Measurements from ENCODE around the gene KRT72.

DNA sequence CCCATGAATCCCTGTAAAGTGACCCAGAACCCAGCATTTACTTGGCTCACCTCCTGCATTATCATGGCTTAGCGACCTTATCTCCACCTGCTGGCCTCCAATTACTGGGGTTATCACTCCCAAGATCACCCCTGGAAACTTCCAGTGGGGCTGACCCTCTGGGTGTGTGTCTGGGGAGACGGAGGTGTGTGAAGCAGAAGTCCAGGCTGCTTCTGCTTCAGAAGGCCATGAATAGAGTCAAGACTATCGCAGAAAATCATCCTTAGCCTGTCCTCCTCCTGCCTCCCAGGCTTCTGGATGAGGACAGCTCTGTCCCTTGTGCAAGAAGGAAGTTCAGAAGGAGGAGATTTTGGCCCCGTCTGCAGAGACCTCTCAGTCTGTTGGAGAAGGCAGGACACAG is 408 bp upstream of the KRT72 start:
- TF ChIP-seq NFIC (IDR thresholded peaks at IDR 0.05; ENCODE audit: low read length) (no peak), PHF8 (CRISPR knock-in tag; IDR thresholded peaks at IDR 0.05) (no peak), ZNF776 (CRISPR knock-in tag; IDR thresholded peaks at IDR 0.05) (no peak), USF2 (IDR thresholded peaks at IDR 0.05; ENCODE audit: low read depth, low read length) (no peak), USF2 (CRISPR knock-in tag; IDR thresholded peaks at IDR 0.05; ENCODE audit: borderline replicate concordance) (no peak), ZBTB20 (CRISPR knock-in tag; IDR thresholded peaks at IDR 0.05; ENCODE audit: borderline replicate concordance, low read depth) (no peak), ZNF670 (CRISPR knock-in tag; IDR thresholded peaks at IDR 0.05; ENCODE audit: borderline replicate concordance) (no peak), JUND (CRISPR knock-in tag; IDR thresholded peaks at IDR 0.05) (no peak), ZNF510 (CRISPR knock-in tag; IDR thresholded peaks at IDR 0.05; ENCODE audit: low read depth) (no peak)
